WTC11 (cell line): ENCODE measurements around the gene MPIG6B. TPM values are rescaled to one million over a fixed set of nuclear protein-coding genes. Genes with fewer than 3 reads are reported as not detected.

ENCODE experiments used
- ATF1 ChIP-seq: sonication (generic); formaldehyde crosslinking; IDR thresholded peaks from 2 replicates; pipeline ENCODE4 v1.8.1; 2023; ENCODE audit warnings: mild to moderate bottlenecking, moderate library complexity, missing genetic modification reagents
- CREB1 ChIP-seq: sonication (generic); formaldehyde crosslinking; IDR thresholded peaks from 2 replicates; pipeline ENCODE4 v1.8.0; 2023; ENCODE audit warnings: mild to moderate bottlenecking, missing genetic modification reagents
- ESRRA ChIP-seq: sonication (generic); formaldehyde crosslinking; IDR thresholded peaks from 2 replicates; pipeline ENCODE4 v1.8.1; 2022; ENCODE audit warnings: mild to moderate bottlenecking, missing genetic modification reagents, borderline replicate concordance
- FOXP1 ChIP-seq: sonication (generic); formaldehyde crosslinking; IDR thresholded peaks from 2 replicates; pipeline ENCODE4 v1.8.0; 2022; ENCODE audit warnings: missing genetic modification reagents, mild to moderate bottlenecking, moderate library complexity, borderline replicate concordance
- MXD4 ChIP-seq: fragments of 250-450 bp; sonication (Bioruptor Pico); IDR thresholded peaks from 2 replicates; pipeline ENCODE4 v1.8.0; 2021; ENCODE audit warnings: mild to moderate bottlenecking, moderate library complexity, borderline replicate concordance
- MYBL2 ChIP-seq: sonication (generic); formaldehyde crosslinking; IDR thresholded peaks from 2 replicates; pipeline ENCODE4 v1.8.1; 2023; ENCODE audit warnings: mild to moderate bottlenecking, moderate library complexity, missing genetic modification reagents
- NFATC4 ChIP-seq: fragments of 250-450 bp; sonication (Bioruptor Pico); IDR thresholded peaks from 2 replicates; pipeline ENCODE4 v1.9.0; 2021; ENCODE audit warnings: mild to moderate bottlenecking
- NR1H2 ChIP-seq: sonication (generic); formaldehyde crosslinking; IDR thresholded peaks from 2 replicates; pipeline ENCODE4 v1.9.0; 2021; ENCODE audit warnings: mild to moderate bottlenecking, moderate library complexity, missing genetic modification reagents
- NR2C2 ChIP-seq: sonication (generic); formaldehyde crosslinking; IDR thresholded peaks from 2 replicates; pipeline ENCODE4 v1.8.0; 2022; ENCODE audit warnings: mild to moderate bottlenecking, missing genetic modification reagents
- RELA ChIP-seq: sonication (generic); formaldehyde crosslinking; IDR thresholded peaks from 2 replicates; pipeline ENCODE4 v1.8.1; 2022; ENCODE audit warnings: missing genetic modification reagents, mild to moderate bottlenecking, borderline replicate concordance
- SMAD3 ChIP-seq: sonication (generic); formaldehyde crosslinking; IDR thresholded peaks from 2 replicates; pipeline ENCODE4 v1.8.0; 2022; ENCODE audit warnings: missing genetic modification reagents, mild to moderate bottlenecking, borderline replicate concordance
- SP1 ChIP-seq: sonication (generic); formaldehyde crosslinking; conservative IDR thresholded peaks from 2 replicates; pipeline ENCODE4 v1.8.1; 2022; ENCODE audit warnings: missing genetic modification reagents
- TEAD1 ChIP-seq: sonication (generic); formaldehyde crosslinking; IDR thresholded peaks from 2 replicates; pipeline ENCODE4 v1.8.0; 2022; ENCODE audit warnings: mild to moderate bottlenecking, missing genetic modification reagents
- ZNF317 ChIP-seq: sonication (generic); formaldehyde crosslinking; IDR thresholded peaks from 2 replicates; pipeline ENCODE4 v1.8.1; 2023; ENCODE audit warnings: low read depth, mild to moderate bottlenecking, moderate library complexity, missing genetic modification reagents, borderline replicate concordance
- ZNF416 ChIP-seq: fragments of 250-450 bp; sonication (Bioruptor Pico); IDR thresholded peaks from 2 replicates; pipeline ENCODE4 v1.9.0; 2021; ENCODE audit warnings: mild to moderate bottlenecking, inconsistent platforms
- total RNA-seq: library from RNA; stranded (reverse); gene quantifications from 3 replicates; pipeline ENCODE4 v1.2.3, GENCODE V29; 2021
- TF ChIP-seq, protein P1 (sequence below): sonication (generic); formaldehyde crosslinking; IDR thresholded peaks from 2 replicates; pipeline ENCODE4 v1.8.1; 2022; ENCODE audit warnings: low read depth, missing genetic modification reagents, borderline replicate concordance
- TF ChIP-seq, protein P2 (sequence below): sonication (generic); formaldehyde crosslinking; IDR thresholded peaks from 2 replicates; pipeline ENCODE4 v1.8.1; 2023; ENCODE audit warnings: mild to moderate bottlenecking, missing genetic modification reagents, borderline replicate concordance
- TF ChIP-seq, protein P3 (sequence below): sonication (generic); formaldehyde crosslinking; IDR thresholded peaks from 2 replicates; pipeline ENCODE4 v1.8.0; 2023; ENCODE audit warnings: missing genetic modification reagents, mild to moderate bottlenecking, borderline replicate concordance
- TF ChIP-seq, protein P4 (sequence below): sonication (generic); formaldehyde crosslinking; IDR thresholded peaks from 2 replicates; pipeline ENCODE4 v1.8.0; 2022; ENCODE audit warnings: mild to moderate bottlenecking, missing genetic modification reagents
- TF ChIP-seq, protein P5 (sequence below): fragments of 250-450 bp; sonication (Bioruptor Pico); conservative IDR thresholded peaks from 2 replicates; pipeline ENCODE4 v1.9.0; 2021; ENCODE audit warnings: mild to moderate bottlenecking
- TF ChIP-seq, protein P6 (sequence below): sonication (generic); formaldehyde crosslinking; IDR thresholded peaks from 2 replicates; pipeline ENCODE4 v1.8.0; 2022; ENCODE audit warnings: missing genetic modification reagents

MPIG6B gene
- total RNA-seq, 1 experiment from 2014 or later = 0.09 TPM

DNA sequence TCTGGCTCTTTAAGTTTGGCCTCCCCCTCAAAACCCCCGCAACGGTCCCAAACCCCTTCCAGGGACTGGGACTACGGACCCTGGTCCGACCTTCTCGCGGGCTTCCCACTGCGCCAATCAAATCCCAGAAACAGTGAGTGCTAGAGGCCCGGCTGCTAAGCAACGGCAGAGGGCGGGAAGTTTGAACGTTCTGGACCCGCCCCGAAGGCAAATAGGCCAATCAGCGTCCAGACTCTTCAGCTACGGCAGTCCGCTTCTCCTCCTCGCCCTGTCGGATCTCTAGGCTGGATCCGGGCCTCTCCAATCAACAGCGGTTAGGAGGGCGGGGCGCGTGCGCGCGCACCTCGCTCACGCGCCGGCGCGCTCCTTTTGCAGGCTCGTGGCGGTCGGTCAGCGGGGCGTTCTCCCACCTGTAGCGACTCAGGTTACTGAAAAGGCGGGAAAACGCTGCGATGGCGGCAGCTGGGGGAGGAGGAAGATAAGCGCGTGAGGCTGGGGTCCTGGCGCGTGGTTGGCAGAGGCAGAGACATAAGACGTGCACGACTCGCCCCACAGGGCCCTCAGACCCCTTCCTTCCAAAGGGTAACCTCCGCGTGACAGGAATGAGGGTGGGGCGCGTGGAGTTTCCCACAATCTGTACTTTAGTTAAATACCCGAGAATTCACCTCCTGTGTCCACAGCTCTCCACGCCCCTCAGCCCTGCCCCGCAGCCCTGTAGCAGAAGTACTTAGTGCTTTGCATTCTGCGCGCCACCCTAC is 16.6 kb downstream of the MPIG6B start, which contains the start of gene MSH5 (continued):
- TF ChIP-seq ZNF317 (CRISPR knock-in tag) = peak; percentile 50; the same call in 1 of the 2 replicates
- peak; percentile 93 for TF ChIP-seq CREB1 (CRISPR knock-in tag)
- peak; percentile 93 for TF ChIP-seq SP1
- TF ChIP-seq NR1H2 = peak; percentile 84
- peak; percentile 27; the same call in 1 of the 2 replicates for TF ChIP-seq ATF1 (CRISPR knock-in tag)
- TF ChIP-seq, protein P1, sequence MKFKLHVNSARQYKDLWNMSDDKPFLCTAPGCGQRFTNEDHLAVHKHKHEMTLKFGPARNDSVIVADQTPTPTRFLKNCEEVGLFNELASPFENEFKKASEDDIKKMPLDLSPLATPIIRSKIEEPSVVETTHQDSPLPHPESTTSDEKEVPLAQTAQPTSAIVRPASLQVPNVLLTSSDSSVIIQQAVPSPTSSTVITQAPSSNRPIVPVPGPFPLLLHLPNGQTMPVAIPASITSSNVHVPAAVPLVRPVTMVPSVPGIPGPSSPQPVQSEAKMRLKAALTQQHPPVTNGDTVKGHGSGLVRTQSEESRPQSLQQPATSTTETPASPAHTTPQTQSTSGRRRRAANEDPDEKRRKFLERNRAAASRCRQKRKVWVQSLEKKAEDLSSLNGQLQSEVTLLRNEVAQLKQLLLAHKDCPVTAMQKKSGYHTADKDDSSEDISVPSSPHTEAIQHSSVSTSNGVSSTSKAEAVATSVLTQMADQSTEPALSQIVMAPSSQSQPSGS = peak; percentile 87; the same call in 1 of the 2 replicates
- TF ChIP-seq, protein P2, sequence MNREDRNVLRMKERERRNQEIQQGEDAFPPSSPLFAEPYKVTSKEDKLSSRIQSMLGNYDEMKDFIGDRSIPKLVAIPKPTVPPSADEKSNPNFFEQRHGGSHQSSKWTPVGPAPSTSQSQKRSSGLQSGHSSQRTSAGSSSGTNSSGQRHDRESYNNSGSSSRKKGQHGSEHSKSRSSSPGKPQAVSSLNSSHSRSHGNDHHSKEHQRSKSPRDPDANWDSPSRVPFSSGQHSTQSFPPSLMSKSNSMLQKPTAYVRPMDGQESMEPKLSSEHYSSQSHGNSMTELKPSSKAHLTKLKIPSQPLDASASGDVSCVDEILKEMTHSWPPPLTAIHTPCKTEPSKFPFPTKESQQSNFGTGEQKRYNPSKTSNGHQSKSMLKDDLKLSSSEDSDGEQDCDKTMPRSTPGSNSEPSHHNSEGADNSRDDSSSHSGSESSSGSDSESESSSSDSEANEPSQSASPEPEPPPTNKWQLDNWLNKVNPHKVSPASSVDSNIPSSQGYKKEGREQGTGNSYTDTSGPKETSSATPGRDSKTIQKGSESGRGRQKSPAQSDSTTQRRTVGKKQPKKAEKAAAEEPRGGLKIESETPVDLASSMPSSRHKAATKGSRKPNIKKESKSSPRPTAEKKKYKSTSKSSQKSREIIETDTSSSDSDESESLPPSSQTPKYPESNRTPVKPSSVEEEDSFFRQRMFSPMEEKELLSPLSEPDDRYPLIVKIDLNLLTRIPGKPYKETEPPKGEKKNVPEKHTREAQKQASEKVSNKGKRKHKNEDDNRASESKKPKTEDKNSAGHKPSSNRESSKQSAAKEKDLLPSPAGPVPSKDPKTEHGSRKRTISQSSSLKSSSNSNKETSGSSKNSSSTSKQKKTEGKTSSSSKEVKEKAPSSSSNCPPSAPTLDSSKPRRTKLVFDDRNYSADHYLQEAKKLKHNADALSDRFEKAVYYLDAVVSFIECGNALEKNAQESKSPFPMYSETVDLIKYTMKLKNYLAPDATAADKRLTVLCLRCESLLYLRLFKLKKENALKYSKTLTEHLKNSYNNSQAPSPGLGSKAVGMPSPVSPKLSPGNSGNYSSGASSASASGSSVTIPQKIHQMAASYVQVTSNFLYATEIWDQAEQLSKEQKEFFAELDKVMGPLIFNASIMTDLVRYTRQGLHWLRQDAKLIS = no peak
- TF ChIP-seq MXD4 (CRISPR knock-in tag) = no peak
- TF ChIP-seq RELA (CRISPR knock-in tag) = peak; percentile 68; the same call in 1 of the 2 replicates
- TF ChIP-seq, protein P3, sequence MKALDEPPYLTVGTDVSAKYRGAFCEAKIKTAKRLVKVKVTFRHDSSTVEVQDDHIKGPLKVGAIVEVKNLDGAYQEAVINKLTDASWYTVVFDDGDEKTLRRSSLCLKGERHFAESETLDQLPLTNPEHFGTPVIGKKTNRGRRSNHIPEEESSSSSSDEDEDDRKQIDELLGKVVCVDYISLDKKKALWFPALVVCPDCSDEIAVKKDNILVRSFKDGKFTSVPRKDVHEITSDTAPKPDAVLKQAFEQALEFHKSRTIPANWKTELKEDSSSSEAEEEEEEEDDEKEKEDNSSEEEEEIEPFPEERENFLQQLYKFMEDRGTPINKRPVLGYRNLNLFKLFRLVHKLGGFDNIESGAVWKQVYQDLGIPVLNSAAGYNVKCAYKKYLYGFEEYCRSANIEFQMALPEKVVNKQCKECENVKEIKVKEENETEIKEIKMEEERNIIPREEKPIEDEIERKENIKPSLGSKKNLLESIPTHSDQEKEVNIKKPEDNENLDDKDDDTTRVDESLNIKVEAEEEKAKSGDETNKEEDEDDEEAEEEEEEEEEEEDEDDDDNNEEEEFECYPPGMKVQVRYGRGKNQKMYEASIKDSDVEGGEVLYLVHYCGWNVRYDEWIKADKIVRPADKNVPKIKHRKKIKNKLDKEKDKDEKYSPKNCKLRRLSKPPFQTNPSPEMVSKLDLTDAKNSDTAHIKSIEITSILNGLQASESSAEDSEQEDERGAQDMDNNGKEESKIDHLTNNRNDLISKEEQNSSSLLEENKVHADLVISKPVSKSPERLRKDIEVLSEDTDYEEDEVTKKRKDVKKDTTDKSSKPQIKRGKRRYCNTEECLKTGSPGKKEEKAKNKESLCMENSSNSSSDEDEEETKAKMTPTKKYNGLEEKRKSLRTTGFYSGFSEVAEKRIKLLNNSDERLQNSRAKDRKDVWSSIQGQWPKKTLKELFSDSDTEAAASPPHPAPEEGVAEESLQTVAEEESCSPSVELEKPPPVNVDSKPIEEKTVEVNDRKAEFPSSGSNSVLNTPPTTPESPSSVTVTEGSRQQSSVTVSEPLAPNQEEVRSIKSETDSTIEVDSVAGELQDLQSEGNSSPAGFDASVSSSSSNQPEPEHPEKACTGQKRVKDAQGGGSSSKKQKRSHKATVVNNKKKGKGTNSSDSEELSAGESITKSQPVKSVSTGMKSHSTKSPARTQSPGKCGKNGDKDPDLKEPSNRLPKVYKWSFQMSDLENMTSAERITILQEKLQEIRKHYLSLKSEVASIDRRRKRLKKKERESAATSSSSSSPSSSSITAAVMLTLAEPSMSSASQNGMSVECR = peak; percentile 98
- TF ChIP-seq NR2C2 (CRISPR knock-in tag) = peak; percentile 66; the same call in 1 of the 2 replicates
- TF ChIP-seq, protein P4, sequence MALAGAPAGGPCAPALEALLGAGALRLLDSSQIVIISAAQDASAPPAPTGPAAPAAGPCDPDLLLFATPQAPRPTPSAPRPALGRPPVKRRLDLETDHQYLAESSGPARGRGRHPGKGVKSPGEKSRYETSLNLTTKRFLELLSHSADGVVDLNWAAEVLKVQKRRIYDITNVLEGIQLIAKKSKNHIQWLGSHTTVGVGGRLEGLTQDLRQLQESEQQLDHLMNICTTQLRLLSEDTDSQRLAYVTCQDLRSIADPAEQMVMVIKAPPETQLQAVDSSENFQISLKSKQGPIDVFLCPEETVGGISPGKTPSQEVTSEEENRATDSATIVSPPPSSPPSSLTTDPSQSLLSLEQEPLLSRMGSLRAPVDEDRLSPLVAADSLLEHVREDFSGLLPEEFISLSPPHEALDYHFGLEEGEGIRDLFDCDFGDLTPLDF (CRISPR knock-in tag) = peak; percentile 81; the same call in 1 of the 2 replicates
- TF ChIP-seq SMAD3 (CRISPR knock-in tag) = peak; percentile 99
- TF ChIP-seq ESRRA (CRISPR knock-in tag) = peak; percentile 92
- TF ChIP-seq, protein P5, sequence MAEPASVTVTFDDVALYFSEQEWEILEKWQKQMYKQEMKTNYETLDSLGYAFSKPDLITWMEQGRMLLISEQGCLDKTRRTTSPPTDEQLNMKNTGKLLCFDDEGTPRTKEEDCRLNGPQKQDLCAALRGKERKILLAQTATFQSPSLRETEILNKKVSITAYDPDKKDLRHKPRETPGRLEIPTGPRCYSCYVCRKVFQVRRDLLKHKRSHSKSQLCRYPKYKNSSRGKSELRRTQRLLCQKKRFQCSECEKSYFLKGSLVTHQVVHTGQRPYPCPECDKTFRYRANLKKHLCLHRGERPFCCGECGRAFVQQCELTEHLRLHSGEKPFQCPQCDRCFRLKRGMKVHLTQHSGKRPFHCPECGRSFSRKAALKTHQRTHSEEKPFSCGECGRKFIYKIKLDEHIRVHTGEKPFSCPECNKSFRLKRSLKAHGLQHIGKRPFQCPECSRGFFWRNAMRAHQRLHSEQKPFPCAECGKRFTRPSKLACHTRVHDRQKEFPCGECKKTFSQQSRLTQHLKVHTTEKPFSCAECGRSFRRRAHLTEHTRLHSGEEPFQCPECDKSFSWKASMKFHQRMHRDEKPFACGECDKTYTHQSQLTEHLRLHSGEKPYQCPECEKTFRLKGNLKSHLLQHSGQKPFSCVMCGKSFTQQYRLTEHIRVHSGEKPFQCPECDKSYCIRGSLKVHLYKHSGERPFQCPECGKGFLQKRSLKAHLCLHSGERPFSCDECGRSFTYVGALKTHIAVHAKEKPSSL = no peak
- TF ChIP-seq TEAD1 (CRISPR knock-in tag) = peak; percentile 98
- TF ChIP-seq, protein P6, sequence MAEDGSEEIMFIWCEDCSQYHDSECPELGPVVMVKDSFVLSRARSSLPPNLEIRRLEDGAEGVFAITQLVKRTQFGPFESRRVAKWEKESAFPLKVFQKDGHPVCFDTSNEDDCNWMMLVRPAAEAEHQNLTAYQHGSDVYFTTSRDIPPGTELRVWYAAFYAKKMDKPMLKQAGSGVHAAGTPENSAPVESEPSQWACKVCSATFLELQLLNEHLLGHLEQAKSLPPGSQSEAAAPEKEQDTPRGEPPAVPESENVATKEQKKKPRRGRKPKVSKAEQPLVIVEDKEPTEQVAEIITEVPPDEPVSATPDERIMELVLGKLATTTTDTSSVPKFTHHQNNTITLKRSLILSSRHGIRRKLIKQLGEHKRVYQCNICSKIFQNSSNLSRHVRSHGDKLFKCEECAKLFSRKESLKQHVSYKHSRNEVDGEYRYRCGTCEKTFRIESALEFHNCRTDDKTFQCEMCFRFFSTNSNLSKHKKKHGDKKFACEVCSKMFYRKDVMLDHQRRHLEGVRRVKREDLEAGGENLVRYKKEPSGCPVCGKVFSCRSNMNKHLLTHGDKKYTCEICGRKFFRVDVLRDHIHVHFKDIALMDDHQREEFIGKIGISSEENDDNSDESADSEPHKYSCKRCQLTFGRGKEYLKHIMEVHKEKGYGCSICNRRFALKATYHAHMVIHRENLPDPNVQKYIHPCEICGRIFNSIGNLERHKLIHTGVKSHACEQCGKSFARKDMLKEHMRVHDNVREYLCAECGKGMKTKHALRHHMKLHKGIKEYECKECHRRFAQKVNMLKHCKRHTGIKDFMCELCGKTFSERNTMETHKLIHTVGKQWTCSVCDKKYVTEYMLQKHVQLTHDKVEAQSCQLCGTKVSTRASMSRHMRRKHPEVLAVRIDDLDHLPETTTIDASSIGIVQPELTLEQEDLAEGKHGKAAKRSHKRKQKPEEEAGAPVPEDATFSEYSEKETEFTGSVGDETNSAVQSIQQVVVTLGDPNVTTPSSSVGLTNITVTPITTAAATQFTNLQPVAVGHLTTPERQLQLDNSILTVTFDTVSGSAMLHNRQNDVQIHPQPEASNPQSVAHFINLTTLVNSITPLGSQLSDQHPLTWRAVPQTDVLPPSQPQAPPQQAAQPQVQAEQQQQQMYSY (CRISPR knock-in tag) = peak; percentile 61
- TF ChIP-seq FOXP1 = peak; percentile 99
- peak; percentile 99 for TF ChIP-seq MYBL2 (CRISPR knock-in tag)
- TF ChIP-seq NFATC4 (CRISPR knock-in tag) = no peak
- TF ChIP-seq ZNF416 = no peak
